A673 (cell line): ENCODE data around the gene RNF19B.

Experiments used
- CTCF ChIP-seq: fragments of 300-800, 200-600 bp; sonication (generic); conservative IDR thresholded peaks from 2 replicates; pipeline ENCODE4 v1.5.1; 2017; ENCODE audit warnings: low read depth, mild to moderate bottlenecking, antibody characterized with exemption, low read length, moderate library complexity, mixed read lengths
- EZH2 ChIP-seq: fragments of 200-600 bp; sonication (generic); IDR thresholded peaks from 2 replicates; pipeline ENCODE4 v1.6.1; 2017; ENCODE audit warnings: borderline replicate concordance, low read depth, mild to moderate bottlenecking, mixed read lengths, antibody characterized with exemption, low read length; ENCODE audit not compliant: poor library complexity, severe bottlenecking

- TF ChIP-seq CTCF: no peak
- TF ChIP-seq EZH2: no peak
These were observed 58.0 kb downstream of the RNF19B start for GRCh38 chr1:32906654-32907053.
